ENCODE results near the gene CNST.

Gene CNST

GRCh38 chr1:246699095-246699735 lies 133.0 kb downstream of the CNST start:
- Histone ChIP-seq H3K4me3 (ENCODE audit: low read length, poor library complexity, severe bottlenecking) (peak overlapping the region; percentile 58), H4K20me1 (ENCODE audit: insufficient read depth, low read length, poor library complexity, severe bottlenecking) (no peaks in the 10 kb centered on the region), H3F3A (ENCODE audit: low read depth) (no peaks in the 10 kb centered on the region), H3K4me1 (ENCODE audit: insufficient read depth, low read length, poor library complexity, severe bottlenecking) (peaks cover 7% of the 10 kb centered on the region), H3K36me3 (ENCODE audit: insufficient read depth, low read length) (no peaks in the 10 kb centered on the region), H2AFZ (ENCODE audit: low read length) (peak overlapping the region; percentile 69), H3K4me2 (ENCODE audit: low read depth, low read length, poor library complexity, severe bottlenecking) (peak overlapping the region; percentile 69), H3K9ac (ENCODE audit: low read depth, low read length, poor library complexity, severe bottlenecking) (peak overlapping the region; percentile 78), H3K27me3 (ENCODE audit: insufficient read depth, low read length, poor library complexity, severe bottlenecking) (no peaks in the 10 kb centered on the region), H3K9me3 (ENCODE audit: insufficient read depth, low read depth, low read length) (no peaks in the 10 kb centered on the region), H3K79me2 (ENCODE audit: insufficient read depth, low read length) (no peaks in the 10 kb centered on the region), H3K9me2 (replicated peaks; ENCODE audit: low read depth, low read length) (no peaks in the 10 kb centered on the region)
- no peak for TF ChIP-seq EZH2phosphoT487 (IDR thresholded peaks at IDR 0.05; ENCODE audit: borderline replicate concordance)
- TF ChIP-seq CTCF (conservative IDR thresholded peaks at IDR 0.05; ENCODE audit: low read length): peak; percentile 76

GRCh38 chr1:246703581-246703980 lies 137.3 kb downstream of the CNST start:
- H3K79me2 ChIP-seq (ENCODE audit: insufficient read depth, low read length): no peaks in the 10 kb centered on the region
- no peaks in the 10 kb centered on the region for H3K36me3 ChIP-seq (ENCODE audit: insufficient read depth, low read length)
- H3F3A ChIP-seq (ENCODE audit: low read depth): no peaks in the 10 kb centered on the region
- H4K20me1 ChIP-seq (ENCODE audit: insufficient read depth, low read length, poor library complexity, severe bottlenecking): no peaks in the 10 kb centered on the region
- H3K9ac ChIP-seq (ENCODE audit: low read depth, low read length, poor library complexity, severe bottlenecking): no peak overlapping the region
- H3K9me2 ChIP-seq (replicated peaks; ENCODE audit: low read depth, low read length): no peaks in the 10 kb centered on the region
- H3K4me3 ChIP-seq (ENCODE audit: low read length, poor library complexity, severe bottlenecking): no peak overlapping the region
- TF ChIP-seq EZH2phosphoT487 (IDR thresholded peaks at IDR 0.05; ENCODE audit: borderline replicate concordance): no peak
- no peak for TF ChIP-seq CTCF (conservative IDR thresholded peaks at IDR 0.05; ENCODE audit: low read length)
- no peaks in the 10 kb centered on the region for H3K9me3 ChIP-seq (ENCODE audit: insufficient read depth, low read depth, low read length)
- H3K4me1 ChIP-seq (ENCODE audit: insufficient read depth, low read length, poor library complexity, severe bottlenecking): peaks cover 16% of the 10 kb centered on the region
- H3K4me2 ChIP-seq (ENCODE audit: low read depth, low read length, poor library complexity, severe bottlenecking): no peak overlapping the region
- no peak overlapping the region for H2AFZ ChIP-seq (ENCODE audit: low read length)
- no peaks in the 10 kb centered on the region for H3K27me3 ChIP-seq (ENCODE audit: insufficient read depth, low read length, poor library complexity, severe bottlenecking)

GRCh38 chr1:246705368-246705767 lies 139.1 kb downstream of the CNST start:
- TF ChIP-seq CTCF (conservative IDR thresholded peaks at IDR 0.05; ENCODE audit: low read length) (no peak), EZH2phosphoT487 (IDR thresholded peaks at IDR 0.05; ENCODE audit: borderline replicate concordance) (no peak)
- Histone ChIP-seq H3K27me3 (ENCODE audit: insufficient read depth, low read length, poor library complexity, severe bottlenecking) (no peaks in the 10 kb centered on the region), H3K9ac (ENCODE audit: low read depth, low read length, poor library complexity, severe bottlenecking) (no peak overlapping the region), H3K79me2 (ENCODE audit: insufficient read depth, low read length) (no peaks in the 10 kb centered on the region), H3K9me3 (ENCODE audit: insufficient read depth, low read depth, low read length) (no peaks in the 10 kb centered on the region), H3K4me2 (ENCODE audit: low read depth, low read length, poor library complexity, severe bottlenecking) (no peak overlapping the region), H3K4me3 (ENCODE audit: low read length, poor library complexity, severe bottlenecking) (no peak overlapping the region), H3K36me3 (ENCODE audit: insufficient read depth, low read length) (no peaks in the 10 kb centered on the region), H2AFZ (ENCODE audit: low read length) (no peak overlapping the region), H4K20me1 (ENCODE audit: insufficient read depth, low read length, poor library complexity, severe bottlenecking) (no peaks in the 10 kb centered on the region), H3K9me2 (replicated peaks; ENCODE audit: low read depth, low read length) (no peaks in the 10 kb centered on the region), H3F3A (ENCODE audit: low read depth) (no peaks in the 10 kb centered on the region), H3K4me1 (ENCODE audit: insufficient read depth, low read length, poor library complexity, severe bottlenecking) (peaks cover 28% of the 10 kb centered on the region)

All from Loucy (cell line).